HepG2 (cell line): Measurements from ENCODE around the gene MTHFD2L. TPM values are rescaled to one million over a fixed set of nuclear protein-coding genes. Genes with fewer than 3 reads are reported as not detected.
A peak's percentile ranks its signal among the peaks of the same experiment; 100 is the strongest.

Experiments used
- ELF1 ChIP-seq: sonication (generic); formaldehyde crosslinking; IDR thresholded peaks from 2 replicates; pipeline ENCODE4 v1.4.0; 2020; ENCODE audit warnings: missing genetic modification reagents
- GATAD1 ChIP-seq: IDR thresholded peaks from 2 replicates; pipeline ENCODE4 v1.6.1; 2016; ENCODE audit warnings: missing genetic modification reagents, missing compliant biosample characterization
- HOXA7 ChIP-seq: sonication (generic); formaldehyde crosslinking; IDR thresholded peaks from 2 replicates; pipeline ENCODE4 v1.8.1; 2022; ENCODE audit warnings: mild to moderate bottlenecking, missing genetic modification reagents, moderate library complexity
- RNF2 ChIP-seq: fragments of 450-650 bp; conservative IDR thresholded peaks from 2 replicates; pipeline ENCODE4 v1.6.1; 2016; ENCODE audit warnings: low read depth
- SMAD3 ChIP-seq: sonication (generic); formaldehyde crosslinking; IDR thresholded peaks from 2 replicates; pipeline ENCODE4 v1.4.0; 2020; ENCODE audit warnings: missing genetic modification reagents
- SMAD9 ChIP-seq: sonication (generic); formaldehyde crosslinking; IDR thresholded peaks from 2 replicates; pipeline ENCODE4 v1.5.1; 2020; ENCODE audit warnings: mild to moderate bottlenecking, missing genetic modification reagents
- SOX5 ChIP-seq: IDR thresholded peaks from 2 replicates; pipeline ENCODE4 v1.6.1; 2016; ENCODE audit warnings: borderline replicate concordance
- STAT5B ChIP-seq: sonication (generic); formaldehyde crosslinking; IDR thresholded peaks from 2 replicates; pipeline ENCODE4 v1.4.0; 2020; ENCODE audit warnings: missing genetic modification reagents
- TBX3 ChIP-seq: fragments of 450-650 bp; IDR thresholded peaks from 2 replicates; pipeline ENCODE4 v1.6.1; 2017; ENCODE audit warnings: antibody characterized with exemption, mild to moderate bottlenecking, inconsistent platforms, borderline replicate concordance
- TEF ChIP-seq: sonication (generic); formaldehyde crosslinking; IDR thresholded peaks from 2 replicates; pipeline ENCODE4 v1.5.0; 2020; ENCODE audit warnings: missing genetic modification reagents
- ZBTB10 ChIP-seq: sonication (generic); formaldehyde crosslinking; IDR thresholded peaks from 2 replicates; pipeline ENCODE4 v1.4.0; 2020; ENCODE audit warnings: missing genetic modification reagents, borderline replicate concordance
- ZBTB25 ChIP-seq: IDR thresholded peaks from 2 replicates; pipeline ENCODE4 v1.6.1; 2018; ENCODE audit warnings: missing genetic modification reagents
- ZFAT ChIP-seq: sonication (generic); formaldehyde crosslinking; conservative IDR thresholded peaks from 2 replicates; pipeline ENCODE4 v1.8.1; 2023; ENCODE audit warnings: missing genetic modification reagents, inconsistent platforms
- ZNF180 ChIP-seq: sonication (generic); formaldehyde crosslinking; IDR thresholded peaks from 2 replicates; pipeline ENCODE4 v1.4.0; 2020; ENCODE audit warnings: low read depth, missing genetic modification reagents, borderline replicate concordance
- ZNF234 ChIP-seq: sonication (generic); formaldehyde crosslinking; conservative IDR thresholded peaks from 2 replicates; pipeline ENCODE4 v1.5.1; 2020; ENCODE audit warnings: mild to moderate bottlenecking, missing genetic modification reagents
- ZNF260 ChIP-seq: sonication (generic); formaldehyde crosslinking; IDR thresholded peaks from 2 replicates; pipeline ENCODE4 v1.4.0; 2020; ENCODE audit warnings: missing genetic modification reagents, low read depth, mild to moderate bottlenecking, borderline replicate concordance
- ZNF34 ChIP-seq: sonication (generic); formaldehyde crosslinking; IDR thresholded peaks from 2 replicates; pipeline ENCODE4 v1.4.0; 2020; ENCODE audit warnings: mild to moderate bottlenecking, missing genetic modification reagents, borderline replicate concordance
- ZNF383 ChIP-seq: sonication (generic); formaldehyde crosslinking; IDR thresholded peaks from 2 replicates; pipeline ENCODE4 v1.4.0; 2020; ENCODE audit warnings: missing genetic modification reagents, mild to moderate bottlenecking, borderline replicate concordance
- ZNF468 ChIP-seq: sonication (generic); formaldehyde crosslinking; IDR thresholded peaks from 2 replicates; pipeline ENCODE4 v1.8.0; 2022; ENCODE audit warnings: mild to moderate bottlenecking, moderate library complexity, missing genetic modification reagents
- ZSCAN29 ChIP-seq: sonication (generic); formaldehyde crosslinking; conservative IDR thresholded peaks from 2 replicates; pipeline ENCODE4 v1.4.0; 2020; ENCODE audit warnings: mild to moderate bottlenecking, missing genetic modification reagents
- polyA plus RNA-seq, 8 experiments: library from polyadenylated mRNA; depleted of rRNA in 3 of 8; stranded (reverse) in 7 of 8; unstranded in 1 of 8; fragments of >200 nt; fragmentation: Illumina TruSeq in 4 of 8; extraction: Trizol in 4 of 8; gene quantifications; 2 replicates each; pipeline versions ENCODE4 v1.2.1 to v1.2.3, GENCODE V29; 2011 to 2016; ENCODE audit warnings: low read depth in 4 of 8, missing spikeins in 1 of 8, mixed read lengths in 1 of 8; ENCODE audit not compliant: insufficient read depth in 1 of 8
- total RNA-seq, 5 experiments: library from RNA; depleted of rRNA; stranded (reverse); fragments of >200 nt; fragmentation: Illumina TruSeq; extraction: Trizol; gene quantifications; 2 replicates each; pipeline ENCODE4 v1.2.3, GENCODE V29; 2016; ENCODE audit warnings: low read depth in 1 of 5
- TF ChIP-seq, protein P1 (sequence below): sonication (generic); formaldehyde crosslinking; IDR thresholded peaks from 2 replicates; pipeline ENCODE4 v1.5.0; 2020; ENCODE audit warnings: missing genetic modification reagents, mild to moderate bottlenecking, borderline replicate concordance
- TF ChIP-seq, protein P2 (sequence below): sonication (generic); formaldehyde crosslinking; conservative IDR thresholded peaks from 2 replicates; pipeline ENCODE4 v1.5.0; 2020; ENCODE audit warnings: missing genetic modification reagents

The MTHFD2L gene
- total and polyA plus RNA-seq, 2 of the 13 experiments (the other 11 are each of a cell fraction or from before 2014, with no cell fraction given): 10.5 to 14.9 TPM

DNA sequence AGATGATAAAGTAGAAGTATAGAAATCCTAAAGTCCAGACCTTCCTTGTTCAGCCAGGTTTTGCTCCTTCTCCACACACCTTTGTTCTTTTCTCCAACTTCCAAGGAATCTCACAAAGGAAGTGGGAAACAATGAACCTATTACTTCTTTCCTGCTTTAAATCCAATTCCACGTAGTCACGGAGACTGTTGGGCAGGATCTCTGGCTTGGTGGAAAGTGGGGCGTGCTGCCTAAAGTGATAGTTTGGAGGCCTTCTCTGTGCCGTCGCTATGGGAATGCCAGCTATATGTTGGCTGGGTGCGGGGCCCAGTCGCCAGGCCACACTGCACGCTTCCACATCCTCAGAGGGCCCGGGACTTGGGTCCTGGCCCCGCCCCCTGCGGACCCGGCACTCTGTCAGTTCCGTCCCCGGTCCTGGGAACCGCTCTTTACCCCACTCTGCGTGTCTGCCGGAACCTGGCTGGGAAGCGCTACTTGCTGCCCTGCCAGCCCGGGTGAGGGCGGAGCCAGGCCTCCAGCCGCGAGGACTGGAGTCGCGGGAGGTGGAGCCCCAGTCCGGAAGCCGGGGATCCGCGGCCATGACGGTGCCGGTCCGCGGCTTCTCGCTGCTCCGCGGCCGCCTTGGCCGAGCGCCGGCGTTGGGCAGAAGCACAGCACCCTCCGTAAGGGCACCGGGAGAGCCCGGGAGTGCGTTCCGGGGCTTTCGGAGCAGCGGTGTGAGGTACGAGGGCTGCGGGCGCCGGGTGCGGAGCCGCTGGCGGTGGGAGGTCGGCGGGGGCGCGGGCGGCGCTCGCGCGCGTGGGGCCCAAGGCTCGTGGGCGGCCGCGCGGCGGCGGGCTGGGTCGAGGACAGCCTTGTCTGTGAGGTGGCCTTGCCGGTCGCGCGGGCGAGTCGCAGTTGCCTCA is at the start of gene MTHFD2L (continued):
- TF ChIP-seq ZNF180 (CRISPR knock-in tag) (no peak), SMAD3 (CRISPR knock-in tag) (peak; percentile 86), ZNF260 (CRISPR knock-in tag) (no peak), ZBTB10 (CRISPR knock-in tag) (no peak), ELF1 (CRISPR knock-in tag) (peak; percentile 88), STAT5B (CRISPR knock-in tag) (0 out of 2 replicates have a peak, but pooled peaks have one; percentile 55), TBX3 (no peak), ZFAT (no peak), SOX5 (CRISPR knock-in tag) (no peak; the same call in 1 of the 2 replicates), ZNF34 (no peak), RNF2 (0 out of 2 replicates have a peak, but pooled peaks have one; percentile 54), ZBTB25 (CRISPR knock-in tag) (peak; percentile 51; the same call in 1 of the 2 replicates), GATAD1 (peak; percentile 85), HOXA7 (CRISPR knock-in tag) (no peak), TEF (no peak; the same call in 1 of the 2 replicates), ZNF383 (CRISPR knock-in tag) (no peak), ZNF234 (CRISPR knock-in tag) (no peak), ZSCAN29 (CRISPR knock-in tag) (0 out of 2 replicates have a peak, but pooled peaks have one; percentile 49), SMAD9 (CRISPR knock-in tag) (no peak), ZNF468 (no peak)
- TF ChIP-seq, protein P1, sequence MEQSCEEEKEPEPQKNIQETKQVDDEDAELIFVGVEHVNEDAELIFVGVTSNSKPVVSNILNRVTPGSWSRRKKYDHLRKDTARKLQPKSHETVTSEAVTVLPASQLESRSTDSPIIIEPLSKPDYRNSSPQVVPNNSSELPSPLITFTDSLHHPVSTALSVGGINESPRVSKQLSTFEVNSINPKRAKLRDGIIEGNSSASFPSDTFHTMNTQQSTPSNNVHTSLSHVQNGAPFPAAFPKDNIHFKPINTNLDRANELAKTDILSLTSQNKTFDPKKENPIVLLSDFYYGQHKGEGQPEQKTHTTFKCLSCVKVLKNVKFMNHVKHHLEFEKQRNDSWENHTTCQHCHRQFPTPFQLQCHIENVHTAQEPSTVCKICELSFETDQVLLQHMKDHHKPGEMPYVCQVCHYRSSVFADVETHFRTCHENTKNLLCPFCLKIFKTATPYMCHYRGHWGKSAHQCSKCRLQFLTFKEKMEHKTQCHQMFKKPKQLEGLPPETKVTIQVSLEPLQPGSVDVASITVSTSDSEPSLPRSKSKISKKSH (CRISPR knock-in tag): no peak
- TF ChIP-seq, protein P2, sequence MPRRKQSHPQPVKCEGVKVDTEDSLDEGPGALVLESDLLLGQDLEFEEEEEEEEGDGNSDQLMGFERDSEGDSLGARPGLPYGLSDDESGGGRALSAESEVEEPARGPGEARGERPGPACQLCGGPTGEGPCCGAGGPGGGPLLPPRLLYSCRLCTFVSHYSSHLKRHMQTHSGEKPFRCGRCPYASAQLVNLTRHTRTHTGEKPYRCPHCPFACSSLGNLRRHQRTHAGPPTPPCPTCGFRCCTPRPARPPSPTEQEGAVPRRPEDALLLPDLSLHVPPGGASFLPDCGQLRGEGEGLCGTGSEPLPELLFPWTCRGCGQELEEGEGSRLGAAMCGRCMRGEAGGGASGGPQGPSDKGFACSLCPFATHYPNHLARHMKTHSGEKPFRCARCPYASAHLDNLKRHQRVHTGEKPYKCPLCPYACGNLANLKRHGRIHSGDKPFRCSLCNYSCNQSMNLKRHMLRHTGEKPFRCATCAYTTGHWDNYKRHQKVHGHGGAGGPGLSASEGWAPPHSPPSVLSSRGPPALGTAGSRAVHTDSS (CRISPR knock-in tag): no peak
